ENCODE measurements around the gene ZCCHC3.

The ZCCHC3 gene

DNA sequence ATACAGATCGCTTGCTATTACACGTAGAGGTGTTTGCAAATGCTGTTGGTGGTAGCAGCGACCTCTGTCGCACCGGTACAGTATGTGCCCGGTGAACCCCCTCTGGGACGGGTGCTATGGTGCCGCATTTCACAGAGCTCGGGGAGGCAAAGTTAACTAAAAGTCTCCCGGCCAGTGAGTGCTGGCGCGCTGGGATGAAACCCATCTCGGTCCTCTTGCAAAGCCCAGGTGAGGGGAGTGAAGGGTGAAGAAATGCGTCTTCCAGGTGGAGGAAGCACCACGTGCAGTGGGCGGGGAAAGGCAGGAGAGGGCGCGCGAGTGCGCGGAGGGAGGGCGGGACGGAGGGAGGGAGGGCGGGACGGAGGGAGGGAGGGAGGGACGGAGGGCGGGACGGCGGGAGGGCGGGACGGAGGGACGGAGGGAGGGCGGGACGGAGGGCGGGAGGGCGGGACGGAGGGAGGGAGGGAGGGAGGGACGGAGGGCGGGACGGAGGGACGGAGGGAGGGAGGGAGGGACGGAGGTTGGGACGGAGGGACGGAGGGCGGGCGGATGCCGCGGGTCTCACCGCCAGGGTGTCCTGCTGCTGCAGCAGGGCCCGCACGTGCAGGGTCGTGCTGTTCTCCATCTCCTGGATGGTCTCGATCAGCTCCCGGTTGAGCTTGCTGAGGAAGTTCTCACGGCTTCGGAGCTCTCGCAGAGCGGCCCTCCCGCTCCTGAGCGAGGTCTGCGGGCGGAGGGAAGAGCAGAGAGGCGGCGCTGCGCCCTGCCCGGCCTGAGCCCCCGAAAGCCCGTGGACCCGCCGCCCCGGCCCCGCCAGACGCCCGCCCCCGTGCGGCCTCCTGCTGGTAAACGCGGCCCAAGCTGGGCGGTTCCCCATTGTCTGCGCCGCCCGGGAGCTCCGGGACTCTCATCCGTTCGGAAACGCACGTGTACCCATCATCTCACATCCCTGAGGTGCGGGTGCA is 18.5 kb upstream of the ZCCHC3 start:
- DNase-seq, result peak in 1 of 56 donors; percentile 55

- DNase-seq, result no peak
Measured at GRCh38 chr20:284172-284571, 13.2 kb upstream of the ZCCHC3 start.

DNA sequence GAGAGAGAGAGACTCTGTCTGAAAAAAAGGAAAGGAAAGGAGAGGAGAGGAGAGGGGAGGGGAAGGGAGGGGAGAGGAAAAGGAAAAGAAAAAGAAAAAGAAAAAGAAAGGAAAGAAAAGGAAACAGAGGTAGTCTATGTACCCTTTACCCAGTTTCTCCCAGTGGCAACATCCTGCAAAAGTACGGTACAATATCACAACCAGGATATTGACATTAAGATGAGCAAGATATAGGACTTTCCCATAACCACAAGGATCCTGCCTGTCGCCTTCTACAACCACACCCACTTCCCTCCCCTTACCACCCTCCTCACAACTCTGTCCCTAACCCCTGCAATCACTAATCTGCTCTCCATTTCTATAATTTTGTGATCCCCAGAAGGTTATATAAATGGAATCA is 10.9 kb upstream of the ZCCHC3 start:
- DNase-seq, result no peak

GRCh38 chr20:288956-289692 is 8.2 kb upstream of the ZCCHC3 start:
- DNase-seq, result no peak

DNA sequence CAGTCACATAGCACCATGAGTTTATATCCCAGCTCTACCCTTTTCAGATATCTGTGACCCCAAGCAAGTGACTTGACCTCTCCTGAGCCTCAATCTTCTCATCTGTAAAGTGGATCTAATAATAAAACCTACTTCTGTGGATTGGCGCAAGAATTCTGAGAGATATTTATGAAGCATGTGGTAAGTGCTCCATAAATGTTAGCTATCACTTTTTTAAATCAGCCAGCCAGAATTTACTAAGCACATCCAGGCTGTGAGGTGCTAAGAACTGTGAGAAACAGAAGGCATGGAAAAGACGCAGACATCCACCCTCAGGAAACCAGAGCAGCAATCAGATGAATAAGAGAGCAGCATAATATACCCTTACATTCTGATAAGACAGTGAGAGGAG is 7.7 kb upstream of the ZCCHC3 start:
- DNase-seq, result no peak

GRCh38 chr20:290084-290831 is 7.1 kb upstream of the ZCCHC3 start, which contains the start of gene C20orf96:
Gene C20orf96, minus strand, starts transcription at chr20:290750. Its CDS starts 140 bp downstream, at chr20:290610.
- DNase-seq, result peak in 55 of 56 donors; percentile 31 to 90 (median 76)

DNA sequence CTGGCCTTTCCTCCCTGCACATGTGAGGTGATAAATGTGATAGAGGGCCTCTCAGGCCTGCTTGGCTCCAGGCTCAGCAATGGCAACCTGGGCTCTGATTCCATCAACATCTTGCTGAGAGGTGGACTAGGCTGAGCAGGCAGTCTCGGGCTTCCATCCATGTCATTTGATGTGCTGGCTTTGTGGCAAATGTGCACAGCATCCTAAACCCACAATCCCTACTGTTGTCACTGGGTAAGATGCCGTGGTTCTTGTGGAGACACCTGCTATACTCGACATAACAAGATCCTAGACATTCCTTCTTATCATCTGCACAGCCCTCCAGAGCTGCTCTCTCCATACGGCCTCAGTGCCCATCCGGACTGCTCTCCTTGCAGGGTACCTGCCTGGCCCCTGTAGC is 2.8 kb upstream of the ZCCHC3 start:
- no peak for DNase-seq

DNA sequence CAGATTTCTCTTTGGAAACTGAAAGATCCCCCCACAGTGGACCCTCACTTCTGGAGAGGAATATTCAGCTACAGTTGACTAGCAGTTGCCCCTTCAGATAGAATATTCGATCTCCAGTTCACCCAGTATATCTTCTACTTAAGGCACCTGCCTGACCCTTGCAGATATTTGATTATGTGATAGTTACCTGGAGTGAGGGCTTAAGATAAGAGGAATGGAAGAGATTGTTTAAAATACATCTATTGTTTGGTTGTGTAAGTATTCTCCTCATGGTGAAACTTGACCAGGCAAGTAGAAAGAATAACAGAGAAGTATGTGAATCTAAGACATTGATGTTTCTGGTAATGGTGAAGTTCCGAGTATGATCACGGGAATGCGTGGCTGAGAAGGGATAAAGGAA is 1.6 kb upstream of the ZCCHC3 start:
- DNase-seq, result no peak

GRCh38 chr20:297925-298775 is 780 bp downstream of the ZCCHC3 start:
- DNase-seq, result peak in 44 of 56 donors; percentile 5 to 71 (median 40)

- peak in 1 of 56 donors; percentile 2 for DNase-seq
Measured at GRCh38 chr20:298776-299391, 1.5 kb downstream of the ZCCHC3 start.

DNA sequence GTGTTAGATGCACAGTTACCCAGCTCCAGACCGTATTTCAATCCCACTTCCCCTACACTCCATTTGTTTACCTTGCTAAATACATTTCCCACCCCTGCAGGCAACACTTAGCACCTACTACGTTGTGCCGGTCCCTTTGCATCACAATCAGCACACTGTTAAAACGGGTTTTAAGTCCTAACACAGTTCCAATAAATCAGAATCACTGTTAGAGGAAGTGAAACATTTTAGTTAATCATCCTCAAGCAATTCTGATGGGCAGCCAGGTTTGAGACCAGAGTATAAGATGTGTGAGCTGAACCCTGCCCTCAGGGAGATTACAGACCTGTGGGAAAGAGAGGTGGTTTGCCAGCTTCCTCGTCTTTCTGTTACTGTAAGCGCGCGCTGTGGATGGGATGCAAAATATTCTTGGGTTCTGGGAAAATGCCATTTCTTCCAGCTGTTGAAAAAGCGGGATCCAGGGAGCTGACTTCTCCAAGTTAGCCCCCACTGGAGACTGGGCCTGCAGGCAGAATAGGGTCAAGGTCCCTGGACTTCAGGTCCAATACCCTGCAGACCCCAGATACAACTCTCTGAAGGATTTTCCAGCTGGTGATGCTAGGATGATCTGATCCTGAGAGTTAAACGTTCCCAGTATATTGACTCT is 3.1 kb downstream of the ZCCHC3 start:
- no peak for DNase-seq

DNA sequence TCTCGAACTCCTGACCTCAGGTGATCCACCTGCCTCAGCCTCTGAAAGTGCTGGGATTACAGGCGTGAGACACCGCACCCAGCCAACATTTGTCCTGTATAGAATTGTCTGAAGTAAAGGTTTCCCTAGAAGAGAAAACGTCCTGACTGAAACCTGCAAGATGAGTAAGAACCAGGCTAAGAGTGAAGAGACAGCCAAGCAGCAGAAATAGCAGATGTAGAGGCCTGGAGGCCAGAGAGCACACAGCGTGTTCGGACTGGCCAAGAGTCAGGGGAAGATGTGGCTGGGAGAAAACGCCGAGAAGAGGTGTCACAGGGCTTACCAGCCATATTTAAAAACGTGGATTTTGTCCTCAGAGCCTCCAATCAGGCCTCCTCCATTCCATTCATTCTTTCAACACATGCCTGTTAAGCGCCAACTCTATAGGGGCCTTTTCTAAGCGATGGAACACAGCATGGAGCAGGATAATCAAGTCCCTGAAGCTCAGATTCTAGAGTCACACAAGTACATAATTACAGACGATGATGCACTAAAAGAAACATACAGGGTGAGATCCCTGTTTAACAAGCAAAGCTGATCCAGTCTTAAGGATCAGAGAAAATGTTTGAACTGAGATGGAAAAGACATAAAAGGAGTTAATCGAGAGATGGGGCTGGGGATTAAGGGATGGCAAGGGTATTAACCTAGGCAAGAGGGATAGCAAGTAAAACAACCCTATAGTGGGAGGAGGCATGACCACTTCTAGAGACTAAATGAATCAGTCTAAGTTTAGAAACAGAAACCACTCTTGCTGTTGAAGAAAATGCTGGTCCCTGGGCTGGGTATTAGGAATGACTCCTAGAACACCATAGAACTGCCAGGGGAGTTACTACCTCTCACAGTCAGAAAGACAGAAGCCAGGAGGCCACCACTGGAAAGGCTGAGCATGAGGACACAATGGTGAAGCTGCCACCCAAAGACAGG is 4.8 kb downstream of the ZCCHC3 start:
- DNase-seq, result no peak

- DNase-seq, result no peak
Measured at GRCh38 chr20:305745-306144, 8.4 kb downstream of the ZCCHC3 start.

DNA sequence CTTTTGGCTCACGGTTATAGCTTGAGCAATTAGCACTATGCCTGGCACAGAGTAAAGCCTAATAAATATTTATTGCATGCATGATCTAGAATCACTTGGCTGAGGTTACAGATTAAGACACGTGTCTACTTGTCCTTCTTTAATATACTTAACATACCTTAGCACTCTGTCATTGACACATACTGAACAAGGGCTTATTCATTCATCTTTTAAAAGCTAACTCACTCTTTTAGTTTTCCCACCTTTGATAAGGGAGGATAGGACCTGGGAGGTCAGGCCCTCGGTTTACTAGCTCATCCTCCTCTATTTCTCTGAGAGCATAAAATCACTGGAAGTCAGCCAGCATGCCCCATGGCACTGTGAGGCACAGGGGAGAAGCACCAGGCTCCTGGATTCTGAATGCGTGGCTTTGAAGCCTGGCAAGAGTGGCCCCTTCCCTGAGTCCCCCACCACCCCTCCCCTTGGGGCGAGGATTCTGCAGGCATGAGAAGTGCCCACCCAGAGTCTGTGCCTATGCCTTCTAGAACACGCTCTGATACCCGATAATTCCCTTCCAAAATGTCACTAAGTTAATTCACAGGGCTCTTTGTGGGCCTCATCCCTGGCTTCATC is 11.2 kb downstream of the ZCCHC3 start:
- no peak for DNase-seq

DNA sequence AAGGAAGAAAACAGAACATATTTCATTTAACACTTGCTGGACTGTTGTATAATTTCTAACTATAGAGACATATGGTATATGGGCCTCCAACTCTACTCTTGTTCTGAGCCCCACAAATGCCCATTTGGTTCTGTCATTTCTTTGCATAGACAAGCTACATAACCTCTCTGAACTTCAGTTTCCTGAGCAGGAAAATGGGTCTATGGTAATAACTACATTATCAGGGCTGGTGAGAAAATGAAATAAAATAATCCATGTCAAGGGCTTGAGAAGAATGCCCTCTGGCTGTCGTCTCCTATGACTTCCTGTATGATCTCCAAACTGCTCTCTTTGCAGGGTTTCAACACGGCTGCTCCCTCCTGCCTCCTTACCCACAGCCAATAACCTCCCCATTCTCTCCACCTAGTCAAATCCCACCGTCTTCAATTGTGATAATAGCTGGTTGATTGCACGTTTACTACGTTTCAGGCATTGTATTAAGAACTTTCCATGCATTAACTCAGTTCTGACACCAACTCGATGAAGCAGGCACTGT is 12.0 kb downstream of the ZCCHC3 start:
- DNase-seq, result peak in 1 of 56 donors; percentile 57

DNA sequence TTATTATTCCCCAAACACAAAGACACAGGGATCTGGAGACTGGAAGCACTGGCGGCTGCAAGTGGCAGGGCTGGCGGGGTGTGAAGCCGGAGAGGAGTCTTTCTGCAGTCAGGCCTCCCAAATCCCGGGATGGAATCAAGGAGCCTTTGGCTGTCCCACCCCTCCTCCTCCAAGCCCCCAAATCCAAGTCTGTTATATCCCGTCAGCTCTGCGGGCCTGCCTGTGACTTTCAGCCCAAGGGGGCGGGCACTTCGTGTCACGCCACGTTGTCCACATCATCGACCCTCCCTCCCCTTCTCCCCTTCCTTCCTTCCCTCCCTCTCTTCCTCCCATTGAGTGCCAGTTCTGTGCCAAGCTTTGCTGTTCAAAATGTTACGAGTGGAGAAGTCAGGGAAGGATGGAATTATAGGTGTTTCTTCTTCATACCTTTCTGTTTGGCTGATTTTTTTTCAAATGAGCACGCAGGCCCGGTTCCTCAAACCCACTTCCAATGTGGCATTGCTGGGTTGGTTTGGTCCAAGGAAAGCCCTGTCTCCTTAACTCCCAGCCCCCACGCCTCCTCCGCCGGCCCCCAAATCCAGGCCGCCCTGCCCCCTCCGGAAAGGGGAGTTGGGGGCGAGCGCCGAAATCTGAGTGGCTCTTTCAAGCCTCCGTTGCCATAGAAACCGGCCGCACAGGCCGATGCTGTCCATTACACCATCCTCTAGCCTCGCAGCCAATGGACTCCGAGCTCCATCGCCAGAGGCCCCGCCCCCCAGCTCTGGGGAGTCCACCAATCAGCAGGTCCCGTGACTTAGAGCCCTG is 12.7 kb downstream of the ZCCHC3 start:
- peak in 55 of 56 donors; percentile 80 to 100 (median 99) for DNase-seq

DNA sequence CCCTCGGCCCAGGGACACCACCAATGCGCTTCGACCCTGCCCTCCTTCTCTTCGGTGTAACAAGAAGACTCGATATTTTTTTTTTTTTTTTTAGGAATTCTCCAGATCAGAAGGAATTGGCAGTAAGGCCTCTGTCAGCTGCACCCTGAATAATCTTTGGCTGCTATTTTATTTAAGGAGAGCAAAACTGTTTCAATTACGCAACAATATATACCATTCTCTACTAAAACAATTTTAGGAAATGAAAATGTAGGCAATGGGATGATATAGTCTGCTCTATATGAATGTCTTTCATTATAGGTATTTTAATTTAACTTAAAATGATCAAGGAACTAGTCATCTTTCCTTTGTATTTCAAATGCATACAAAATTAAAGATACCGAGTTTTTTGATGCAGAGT is 13.3 kb downstream of the ZCCHC3 start:
- no peak for DNase-seq
